H7 (cell line): Measurements from ENCODE around the gene RETREG2. TPM values are rescaled to one million over a fixed set of nuclear protein-coding genes. Genes with fewer than 3 reads are reported as not detected.
A peak's percentile ranks its signal among the peaks of the same experiment; 100 is the strongest.

Experiments
- DNase-seq: peaks from one replicate; pipeline ENCODE4 v3.0.0; 2012
- H3K27me3 ChIP-seq: 2 replicates; pipeline ENCODE4 v1.6.0; 2011; ENCODE audit warnings: mild to moderate bottlenecking, low read length; ENCODE audit not compliant: control insufficient read depth, insufficient read depth
- H3K36me3 ChIP-seq: replicated peaks from 2 replicates; pipeline ENCODE4 v1.5.1; 2011; ENCODE audit warnings: low read length; ENCODE audit not compliant: control insufficient read depth, insufficient read depth
- H3K4me3 ChIP-seq: 2 replicates; pipeline ENCODE4 v1.5.1; 2011; ENCODE audit warnings: low read depth, mild to moderate bottlenecking, control low read depth, low read length, moderate library complexity; ENCODE audit not compliant: insufficient read depth
- total RNA-seq: library from RNA; depleted of rRNA; stranded (reverse); fragments of >200 nt; shearing (Covaris generic); gene quantifications from 2 replicates; pipeline ENCODE4 v1.2.3, GENCODE V29; 2014; rRNA removed

Gene RETREG2, protein sequence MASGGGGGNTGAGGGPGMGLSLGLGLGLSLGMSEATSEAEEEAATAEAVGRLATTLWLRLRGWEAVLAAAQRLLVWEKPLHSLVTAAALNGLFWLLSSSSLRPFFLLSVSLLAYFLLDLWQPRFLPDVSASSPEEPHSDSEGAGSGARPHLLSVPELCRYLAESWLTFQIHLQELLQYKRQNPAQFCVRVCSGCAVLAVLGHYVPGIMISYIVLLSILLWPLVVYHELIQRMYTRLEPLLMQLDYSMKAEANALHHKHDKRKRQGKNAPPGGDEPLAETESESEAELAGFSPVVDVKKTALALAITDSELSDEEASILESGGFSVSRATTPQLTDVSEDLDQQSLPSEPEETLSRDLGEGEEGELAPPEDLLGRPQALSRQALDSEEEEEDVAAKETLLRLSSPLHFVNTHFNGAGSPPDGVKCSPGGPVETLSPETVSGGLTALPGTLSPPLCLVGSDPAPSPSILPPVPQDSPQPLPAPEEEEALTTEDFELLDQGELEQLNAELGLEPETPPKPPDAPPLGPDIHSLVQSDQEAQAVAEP
- total RNA-seq, result 60.2 and 64.5 TPM in 2 replicates

DNA sequence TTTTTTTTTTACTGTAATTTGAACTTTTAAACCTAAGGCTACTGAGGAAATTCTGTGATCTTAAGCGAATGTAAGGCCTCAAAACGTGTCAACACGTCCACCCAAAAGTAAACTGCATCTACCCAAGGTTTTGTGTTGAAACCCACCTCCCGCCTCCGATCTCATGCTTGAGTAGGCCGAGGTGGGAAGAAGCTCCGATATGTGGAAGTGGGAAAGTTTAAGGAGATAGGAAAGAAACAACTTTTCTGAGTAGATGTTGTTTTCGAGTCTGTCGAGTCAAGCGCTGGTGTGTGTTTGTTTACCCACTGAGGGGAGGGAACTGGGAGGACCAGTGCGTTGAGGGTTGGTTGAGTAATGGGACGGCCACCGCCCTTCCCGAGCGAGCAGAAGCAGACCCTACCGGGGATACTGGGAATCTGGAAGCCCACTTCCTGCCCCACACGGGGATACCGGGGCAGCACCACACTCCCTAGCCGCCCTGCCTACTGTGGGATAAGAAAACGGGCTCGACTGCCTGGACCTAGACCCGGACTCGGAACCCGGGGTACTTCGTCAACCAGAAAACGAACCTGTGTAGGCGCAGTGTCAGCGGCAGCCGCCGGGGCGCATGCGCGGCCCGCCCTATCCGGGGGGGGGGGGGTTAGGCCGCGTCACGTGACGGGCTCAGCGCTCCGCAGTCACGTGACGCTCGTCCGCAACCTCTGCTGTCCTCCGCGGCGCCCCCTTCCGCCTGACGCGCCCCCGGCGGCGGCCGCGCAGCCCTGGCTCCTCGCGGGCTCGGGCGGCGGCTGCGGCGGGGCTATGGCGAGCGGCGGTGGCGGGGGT lies at the start of gene RETREG2:
RETREG2 (plus strand) TSS at position 724 of the 825 bp plus-strand sequence; CDS start at position 802, 78 bp downstream.
- H3K4me3 ChIP-seq, result peak within 1 kb of the TSS; percentile 89
- peaks cover 23% of the 10 kb centered on the region for H3K36me3 ChIP-seq
- H3K27me3 ChIP-seq, result no peaks in the 10 kb centered on the region
- peak; percentile 100 for DNase-seq

DNA sequence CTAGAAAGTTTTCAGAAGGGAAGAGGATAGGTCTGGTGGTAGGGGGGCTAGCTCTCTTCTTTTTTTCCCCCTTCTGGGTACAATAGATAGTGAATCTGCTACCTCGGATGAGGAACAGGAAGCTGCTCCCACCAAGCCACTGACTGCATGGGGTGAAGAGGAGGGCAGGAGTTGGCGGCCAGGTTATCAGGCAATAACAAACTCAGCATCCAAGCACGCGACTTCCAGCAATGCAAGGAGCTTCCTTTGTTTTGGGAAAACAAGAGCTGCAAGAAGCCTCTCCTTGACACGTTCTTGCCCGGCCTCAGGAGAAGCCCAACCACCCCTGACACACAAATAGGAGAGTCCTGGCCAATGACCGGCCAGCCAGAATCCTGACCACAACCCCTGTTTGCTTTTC lies 49.7 kb upstream of the RETREG2 start:
- no peak overlapping the region for H3K4me3 ChIP-seq
- no peaks in the 10 kb centered on the region for H3K36me3 ChIP-seq
- no peaks in the 10 kb centered on the region for H3K27me3 ChIP-seq
- peak; percentile 31 for DNase-seq

DNA sequence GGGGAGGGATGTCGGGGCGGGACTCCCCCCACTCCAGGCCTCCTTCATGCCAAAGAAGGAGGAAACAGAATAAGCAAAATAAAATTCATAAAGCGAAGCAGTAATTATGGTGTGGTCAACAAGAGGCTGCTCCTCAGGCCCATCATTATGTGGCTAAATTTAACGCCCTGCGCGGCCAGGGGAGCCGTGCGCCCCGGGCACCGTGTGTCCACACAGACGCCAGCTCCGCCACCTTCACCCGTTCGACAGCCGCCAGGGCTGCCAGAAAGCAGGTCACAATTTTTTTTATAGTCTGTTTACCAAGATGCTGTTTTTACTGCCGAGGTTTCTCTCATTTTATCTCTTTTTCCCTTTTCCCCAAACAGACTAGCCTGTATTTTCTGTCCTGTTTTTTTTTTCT lies 48.5 kb upstream of the RETREG2 start:
- Histone ChIP-seq H3K4me3 (no peak overlapping the region), H3K36me3 (no peaks in the 10 kb centered on the region), H3K27me3 (no peaks in the 10 kb centered on the region)
- no peak for DNase-seq

DNA sequence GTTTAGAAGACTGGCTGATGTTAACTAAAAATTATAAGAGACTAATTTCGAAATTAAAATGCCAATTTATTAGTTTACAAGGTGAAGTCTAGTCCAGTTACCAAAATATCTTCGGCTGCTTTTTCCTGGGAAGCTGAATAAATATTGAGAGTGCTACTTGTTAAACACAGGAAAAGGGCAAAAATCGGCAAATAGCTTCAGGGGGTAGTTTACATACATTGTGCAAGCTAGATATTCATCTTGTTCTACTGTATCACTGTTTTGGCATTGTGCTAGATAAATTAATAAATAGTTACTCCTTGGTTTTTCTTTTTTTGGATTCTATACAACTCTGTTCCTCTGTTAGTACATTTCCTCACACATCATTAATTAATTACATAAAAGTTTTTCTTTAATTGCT lies 46.7 kb upstream of the RETREG2 start:
- DNase-seq, result no peak
- H3K36me3 ChIP-seq, result no peaks in the 10 kb centered on the region
- H3K27me3 ChIP-seq, result no peaks in the 10 kb centered on the region
- no peak overlapping the region for H3K4me3 ChIP-seq

DNA sequence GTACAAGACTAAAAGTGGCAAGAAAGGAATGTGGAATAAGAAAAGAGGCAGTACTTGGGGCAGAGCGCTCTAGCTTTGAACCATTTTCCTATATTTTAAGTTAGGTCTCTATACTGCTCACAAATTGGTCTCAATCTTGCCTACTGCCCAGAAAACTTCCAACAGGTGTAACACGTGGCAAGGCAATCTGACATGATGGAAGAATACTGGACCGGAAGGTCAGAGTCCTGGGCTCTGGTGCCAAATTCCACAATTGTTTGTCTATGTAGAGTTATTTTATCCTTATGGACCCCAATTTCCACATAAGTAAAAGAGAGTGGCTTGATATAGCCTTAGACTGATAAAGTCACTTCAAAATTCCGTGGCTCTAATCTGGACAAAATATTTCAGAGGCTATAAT lies 46.3 kb upstream of the RETREG2 start:
- Histone ChIP-seq H3K27me3 (no peaks in the 10 kb centered on the region), H3K4me3 (no peak overlapping the region), H3K36me3 (no peaks in the 10 kb centered on the region)
- no peak for DNase-seq

DNA sequence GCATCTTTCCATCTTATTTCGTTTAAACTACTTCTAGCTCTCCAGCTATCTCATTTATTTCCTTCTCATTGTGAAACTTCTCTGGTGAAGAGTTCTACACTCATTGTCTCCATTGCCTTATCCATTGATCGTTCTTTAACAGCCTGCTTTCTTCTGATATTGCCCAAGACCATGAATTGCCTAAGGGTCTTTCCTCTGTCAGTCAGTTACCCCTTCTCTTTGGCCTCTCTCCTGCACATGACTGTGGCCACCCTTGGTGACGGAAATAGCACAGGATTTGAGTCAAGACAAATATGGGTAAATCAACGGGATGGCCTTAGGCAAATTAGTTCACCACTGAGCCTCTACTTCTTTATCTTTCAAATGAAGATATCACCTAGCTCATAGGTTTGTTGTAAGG lies 44.1 kb upstream of the RETREG2 start:
- Histone ChIP-seq H3K27me3 (no peaks in the 10 kb centered on the region), H3K36me3 (no peaks in the 10 kb centered on the region), H3K4me3 (no peak overlapping the region)
- no peak for DNase-seq

DNA sequence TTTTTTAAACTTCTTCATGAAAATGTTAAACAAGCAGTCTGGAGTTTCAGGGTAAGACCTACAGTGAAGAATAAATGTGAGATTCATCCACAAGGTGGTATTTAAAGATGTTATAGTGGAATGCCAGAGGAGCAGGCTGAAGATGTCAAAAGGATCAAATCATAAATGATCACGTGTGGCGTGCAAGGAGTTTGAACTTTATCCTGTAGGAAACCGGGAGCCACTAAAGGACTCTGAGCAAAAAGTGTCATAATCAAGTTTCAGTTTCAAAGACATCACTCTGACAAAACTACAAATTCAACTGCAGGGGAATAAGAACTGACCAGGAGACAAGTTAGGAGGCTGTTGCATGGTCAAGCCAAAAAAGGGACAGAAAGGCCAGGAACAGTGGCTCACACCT lies 37.4 kb upstream of the RETREG2 start:
- H3K4me3 ChIP-seq, result no peak overlapping the region
- no peaks in the 10 kb centered on the region for H3K27me3 ChIP-seq
- H3K36me3 ChIP-seq, result no peaks in the 10 kb centered on the region; the same call in 1 of the 2 replicates
- DNase-seq, result no peak

DNA sequence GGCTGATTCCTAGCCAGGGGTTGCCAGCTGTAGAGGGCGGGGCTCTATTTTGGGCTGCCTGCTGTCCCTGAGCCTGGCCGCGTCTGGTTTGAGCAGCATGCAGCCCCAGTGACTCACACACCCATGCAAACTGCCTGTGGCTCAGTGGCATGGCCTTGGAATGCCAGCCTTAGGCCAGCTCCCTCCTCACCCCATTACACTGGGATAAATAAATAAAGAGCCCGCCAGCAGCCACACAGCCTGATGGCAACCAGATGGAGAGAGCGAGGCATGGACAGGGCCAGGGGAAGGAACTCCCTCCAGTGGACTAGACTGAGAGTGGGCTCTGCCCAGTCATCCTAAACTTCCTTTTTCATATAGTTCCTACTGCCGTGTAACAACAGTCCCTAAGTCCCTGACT lies 35.7 kb upstream of the RETREG2 start:
- no peak for DNase-seq
- Histone ChIP-seq H3K36me3 (no peaks in the 10 kb centered on the region; the same call in 1 of the 2 replicates), H3K4me3 (no peak overlapping the region), H3K27me3 (no peaks in the 10 kb centered on the region)

DNA sequence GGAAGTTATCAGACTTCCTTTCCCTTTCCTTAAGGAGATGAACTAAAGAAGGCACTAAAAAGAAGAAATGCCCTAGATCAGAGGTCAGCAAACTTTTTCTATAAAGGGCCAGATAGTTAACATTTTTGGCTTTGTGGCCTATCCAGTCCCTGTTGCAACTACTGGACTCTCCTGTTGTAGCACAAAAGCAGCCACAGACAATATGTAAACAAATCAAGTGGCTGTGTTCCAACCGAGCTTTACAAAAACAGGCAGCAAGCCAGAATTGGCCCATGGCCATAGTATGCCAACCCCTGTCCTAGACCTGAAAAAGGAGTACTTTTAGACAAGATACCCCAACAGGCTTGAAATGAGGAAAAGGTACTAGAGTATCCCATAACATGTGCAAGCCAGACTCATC lies 28.4 kb upstream of the RETREG2 start:
- Histone ChIP-seq H3K36me3 (no peaks in the 10 kb centered on the region; the same call in 1 of the 2 replicates), H3K27me3 (no peaks in the 10 kb centered on the region), H3K4me3 (no peak overlapping the region)
- no peak for DNase-seq

DNA sequence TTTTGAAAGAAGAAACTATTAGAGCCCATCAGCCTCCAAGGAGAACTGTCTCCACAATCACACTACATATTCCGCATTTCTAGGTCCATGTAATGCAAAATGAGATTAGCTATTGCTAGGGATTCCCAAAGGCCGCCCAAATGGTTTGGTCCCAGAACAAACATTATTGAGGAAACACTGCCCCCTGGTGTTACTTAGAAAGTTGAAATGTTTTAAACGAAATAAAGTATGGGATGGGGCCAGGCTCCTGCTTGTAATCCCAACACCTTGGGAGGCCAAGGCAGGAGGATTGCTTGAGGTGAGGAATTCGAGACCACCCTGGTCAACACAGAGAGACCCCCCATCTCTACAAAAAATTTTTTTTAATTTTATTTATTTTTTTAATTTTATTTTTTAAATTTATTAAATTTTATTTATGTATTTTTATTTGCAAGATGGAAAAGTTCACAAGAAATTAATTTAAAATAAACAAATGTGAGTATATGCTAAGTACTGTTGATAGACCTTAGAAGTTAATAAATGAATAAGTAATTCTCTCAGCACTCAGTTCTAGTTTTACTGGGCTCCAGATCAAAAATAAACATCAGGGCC lies 22.9 kb upstream of the RETREG2 start:
- peak; percentile 78 for DNase-seq
- H3K4me3 ChIP-seq, result no peak overlapping the region
- no peaks in the 10 kb centered on the region for H3K27me3 ChIP-seq
- H3K36me3 ChIP-seq, result no peaks in the 10 kb centered on the region; the same call in 1 of the 2 replicates

DNA sequence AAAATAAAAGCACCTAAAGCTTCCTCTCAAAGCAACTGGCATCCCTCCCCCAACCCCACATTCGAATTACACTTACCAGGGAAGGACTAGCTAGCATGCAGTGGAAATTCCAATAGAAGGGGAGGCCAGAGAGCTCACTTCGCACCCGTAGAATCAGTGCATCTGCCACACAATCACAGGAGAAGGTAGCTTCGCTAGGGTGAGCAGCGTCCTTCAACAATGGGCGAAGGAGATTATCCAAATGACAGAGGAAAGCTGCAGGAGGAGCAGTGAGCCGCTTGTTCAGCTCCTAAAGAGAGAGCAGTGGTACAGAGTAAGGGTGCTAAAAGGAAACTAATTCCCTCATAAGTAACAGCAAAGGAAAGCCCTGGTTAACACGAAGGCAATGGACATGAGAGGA lies 20.7 kb upstream of the RETREG2 start:
- Histone ChIP-seq H3K4me3 (no peak overlapping the region), H3K36me3 (no peaks in the 10 kb centered on the region), H3K27me3 (no peaks in the 10 kb centered on the region; the same call in 1 of the 2 replicates)
- DNase-seq, result no peak

DNA sequence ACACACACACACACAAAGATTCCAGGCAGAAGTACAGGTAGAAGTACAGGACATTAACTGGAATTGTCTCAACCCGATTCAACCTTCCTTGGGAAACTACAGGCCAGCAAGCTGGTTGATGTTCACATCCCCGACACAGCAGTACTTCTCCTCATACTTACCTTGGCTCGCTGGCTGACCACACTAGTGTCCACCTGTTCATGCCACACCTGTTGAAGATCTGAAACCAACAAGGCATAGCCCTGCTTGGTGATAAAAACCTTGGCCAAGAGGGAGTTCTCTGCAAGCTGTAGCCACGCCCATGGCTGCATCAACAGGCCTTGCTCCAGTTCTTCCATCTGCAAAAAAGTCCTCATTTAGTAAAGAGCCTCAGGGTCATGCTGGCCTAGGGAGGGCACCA lies 20.1 kb upstream of the RETREG2 start:
- H3K36me3 ChIP-seq, result no peaks in the 10 kb centered on the region
- no peak for DNase-seq
- H3K27me3 ChIP-seq, result no peaks in the 10 kb centered on the region; the same call in 1 of the 2 replicates
- no peak overlapping the region for H3K4me3 ChIP-seq

DNA sequence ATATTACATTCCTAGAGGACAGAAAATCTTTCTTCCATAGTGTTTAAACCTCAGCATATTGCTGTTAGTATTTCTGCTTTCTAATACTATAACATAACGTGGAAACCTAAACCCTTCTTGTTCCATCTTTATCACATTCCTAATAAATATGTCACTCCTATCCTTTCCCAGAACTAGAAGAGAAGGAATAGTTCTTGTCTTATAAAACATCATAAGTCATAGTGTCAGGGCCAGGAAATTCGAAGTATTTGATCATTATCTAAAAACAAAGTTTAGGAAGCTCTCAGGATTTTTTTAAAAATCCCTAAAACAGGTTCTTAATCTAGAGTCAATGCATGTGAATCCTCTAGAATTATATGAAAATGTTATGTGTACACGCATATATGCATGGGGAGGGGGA lies 19.5 kb upstream of the RETREG2 start:
- no peak for DNase-seq
- no peaks in the 10 kb centered on the region; the same call in 1 of the 2 replicates for H3K27me3 ChIP-seq
- H3K4me3 ChIP-seq, result no peak overlapping the region
- no peaks in the 10 kb centered on the region for H3K36me3 ChIP-seq

DNA sequence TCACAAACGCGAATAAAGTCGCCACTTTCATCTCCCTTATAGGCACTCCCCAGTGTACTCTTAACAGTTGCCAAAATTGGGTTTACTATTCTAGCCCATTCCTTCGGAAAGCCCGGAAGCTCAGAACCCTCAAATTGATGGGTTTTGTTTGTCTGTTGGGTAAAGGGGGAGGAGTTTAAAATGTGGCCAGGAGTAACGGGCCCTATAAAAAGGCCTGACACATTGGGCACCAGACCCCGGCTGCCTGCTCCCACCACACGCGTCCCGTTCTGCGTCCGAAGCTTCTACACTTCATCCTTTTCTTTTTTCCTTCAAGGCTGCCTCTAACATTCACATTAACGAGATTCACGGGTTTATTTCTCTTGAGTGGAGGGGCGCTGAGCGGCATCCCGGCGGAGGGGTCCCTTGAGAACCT lies 18.3 kb upstream of the RETREG2 start:
- Histone ChIP-seq H3K36me3 (no peaks in the 10 kb centered on the region), H3K4me3 (peak overlapping the region; percentile 73), H3K27me3 (peaks cover 1% of the 10 kb centered on the region; the same call in 1 of the 2 replicates)
- no peak for DNase-seq
